EL (cell line): ENCODE results near the gene CFAP100.

ENCODE experiments used
- DNase-seq: peaks from one replicate; pipeline ENCODE4 v3.0.0-alpha.2; 2016

CFAP100 gene

DNA sequence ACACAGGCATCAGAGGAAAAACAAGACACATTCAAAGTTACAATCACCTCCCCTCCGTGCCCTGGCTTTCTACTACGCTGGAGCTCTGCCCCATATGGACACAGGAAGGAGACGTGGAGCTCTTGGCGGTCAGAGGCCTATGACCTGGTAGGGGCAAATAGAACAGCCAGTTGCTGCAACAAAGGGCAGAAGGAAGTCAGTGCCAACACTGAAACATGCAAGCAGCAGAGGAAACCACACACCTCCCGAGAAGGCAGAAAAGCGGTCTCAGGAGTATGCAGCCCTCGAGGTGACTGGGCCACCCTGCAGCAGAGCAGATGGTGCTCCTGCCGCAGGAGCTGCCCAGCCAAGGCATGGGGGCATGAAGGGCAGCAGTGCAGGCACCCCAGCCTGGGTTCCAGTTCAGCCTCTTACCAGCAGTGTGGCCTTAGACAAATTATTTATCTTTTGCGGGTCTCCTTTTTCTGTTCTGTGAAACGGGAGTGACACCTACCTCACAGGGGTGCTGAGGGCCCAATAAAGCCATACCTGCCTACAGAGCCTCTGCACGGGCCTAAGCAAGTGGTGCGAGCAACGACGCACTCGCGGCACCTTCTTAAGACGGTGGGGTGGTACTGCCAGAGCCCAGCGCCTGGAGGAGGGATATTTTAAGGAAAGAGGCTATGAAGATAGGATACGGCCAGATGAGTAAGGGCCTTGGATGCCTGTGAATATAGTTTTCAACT is 72.3 kb downstream of the CFAP100 start:
- no peak for DNase-seq

DNA sequence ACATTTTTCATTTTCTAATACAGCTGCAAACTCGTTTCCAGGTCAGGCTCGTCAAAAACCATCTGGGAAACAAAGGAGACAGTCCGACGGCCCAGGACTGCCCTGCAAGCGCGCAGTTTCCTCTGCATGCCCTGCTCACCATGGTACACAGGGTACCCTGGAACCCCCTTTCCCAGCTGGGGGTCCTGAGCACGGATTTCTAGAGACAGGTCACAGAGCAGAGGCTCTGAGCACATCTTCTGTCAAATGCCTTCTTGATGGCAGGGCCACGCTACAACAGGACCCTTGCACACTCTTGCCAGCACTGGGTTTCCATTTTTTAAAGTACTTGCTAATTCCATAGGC is 72.9 kb downstream of the CFAP100 start:
- DNase-seq, result no peak

GRCh38 chr3:126468028-126468891 is 73.6 kb downstream of the CFAP100 start:
- no peak for DNase-seq

DNA sequence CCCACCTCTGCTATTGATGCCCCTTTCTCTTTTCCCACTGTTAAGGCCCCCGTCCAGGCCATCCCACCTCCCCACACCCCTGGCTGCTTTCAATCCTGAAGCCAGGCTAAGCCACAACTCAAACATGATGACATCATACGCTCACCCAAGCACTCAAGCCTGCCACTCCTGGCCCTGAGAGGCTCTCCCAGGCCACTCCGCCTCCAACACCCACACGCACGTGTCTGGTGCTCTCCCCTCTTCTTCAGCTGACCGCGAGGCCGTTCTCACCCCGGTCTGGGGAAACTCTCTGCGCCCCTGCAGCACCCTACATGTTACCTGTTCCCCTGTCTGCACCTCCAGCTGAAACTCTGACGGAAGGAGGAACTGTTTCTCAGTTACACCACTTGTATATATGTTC is 74.8 kb downstream of the CFAP100 start:
- no peak for DNase-seq

DNA sequence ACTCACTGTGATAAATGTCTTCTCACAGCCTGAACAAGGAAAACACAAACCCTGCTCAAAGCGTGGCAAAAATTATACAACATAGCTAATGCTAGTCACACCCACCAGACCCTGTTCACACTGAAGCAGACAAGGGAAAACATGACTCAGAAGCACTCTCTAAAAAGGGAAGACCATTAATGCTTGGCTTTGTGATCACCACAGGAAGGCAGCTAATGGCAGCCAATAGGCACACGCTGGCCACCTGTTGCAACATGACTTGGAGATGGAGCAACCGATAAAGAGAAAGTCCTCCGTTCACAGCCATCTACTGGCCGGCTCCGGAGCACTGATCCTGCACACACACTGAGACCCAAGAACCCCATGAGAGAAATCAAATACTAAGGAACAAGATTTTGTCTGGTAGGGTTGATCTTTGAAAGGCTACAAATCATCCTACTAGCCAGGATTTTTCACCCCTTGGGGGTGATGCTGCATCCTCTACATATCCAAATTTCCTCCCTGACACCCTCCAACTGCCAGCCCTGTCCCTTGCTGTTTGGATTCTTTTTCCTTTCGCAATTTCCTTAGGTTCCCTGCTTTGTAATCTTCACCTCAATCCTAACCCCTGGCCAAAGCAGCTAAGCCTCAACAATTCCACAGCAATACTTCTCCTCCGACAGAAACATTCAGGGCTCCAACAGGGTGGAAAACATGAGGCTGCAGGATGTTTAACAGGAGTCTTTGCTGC is 77.7 kb downstream of the CFAP100 start:
- DNase-seq, result peak; percentile 78

- no peak for DNase-seq
These were observed 78.8 kb downstream of the CFAP100 start for GRCh38 chr3:126473292-126474168.

DNA sequence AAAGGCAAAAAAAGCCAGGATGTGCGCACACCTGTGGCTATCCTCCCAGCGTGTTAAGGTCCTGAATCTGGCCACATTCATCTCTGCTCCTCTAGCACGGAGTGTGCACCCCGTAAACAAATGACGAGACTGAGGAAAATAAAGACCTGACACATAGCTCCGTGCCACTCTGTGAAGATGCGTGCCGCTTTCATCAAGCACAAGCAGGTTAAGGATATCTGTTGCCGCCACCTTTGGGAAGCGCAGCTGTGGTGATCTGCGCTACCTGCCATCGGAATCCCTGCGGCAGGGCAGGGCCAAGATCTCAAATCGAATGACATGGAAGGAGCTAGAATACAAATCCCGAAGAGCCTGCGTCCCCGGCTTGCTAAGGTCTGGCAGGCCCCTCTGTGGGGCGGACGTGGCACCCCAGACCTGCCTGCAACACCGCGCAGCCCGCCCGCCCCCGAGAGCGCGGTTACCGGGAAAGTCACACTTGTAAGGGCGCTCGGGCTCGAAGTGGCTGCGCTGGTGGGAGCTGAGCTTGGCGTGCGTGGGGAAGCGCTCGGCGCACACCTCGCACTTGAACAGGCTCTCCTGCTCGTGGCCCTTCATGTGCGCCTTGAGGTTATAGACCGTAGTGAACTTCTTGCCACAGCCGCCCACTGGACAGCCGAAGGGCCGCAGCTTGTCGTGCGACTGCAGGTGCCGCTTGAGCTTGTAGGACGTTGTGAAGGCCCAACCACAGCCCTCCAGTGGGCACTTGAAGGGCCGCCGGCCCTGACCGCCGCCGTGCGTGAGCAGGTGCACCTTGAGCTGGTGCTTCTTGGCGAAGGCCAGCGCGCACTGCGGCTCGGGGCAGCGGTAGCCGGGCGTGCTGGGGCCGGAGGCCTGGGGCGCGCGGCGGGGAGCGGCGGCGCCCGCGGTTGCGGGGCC is 80.0 kb downstream of the CFAP100 start:
- DNase-seq, result peak; percentile 45

DNA sequence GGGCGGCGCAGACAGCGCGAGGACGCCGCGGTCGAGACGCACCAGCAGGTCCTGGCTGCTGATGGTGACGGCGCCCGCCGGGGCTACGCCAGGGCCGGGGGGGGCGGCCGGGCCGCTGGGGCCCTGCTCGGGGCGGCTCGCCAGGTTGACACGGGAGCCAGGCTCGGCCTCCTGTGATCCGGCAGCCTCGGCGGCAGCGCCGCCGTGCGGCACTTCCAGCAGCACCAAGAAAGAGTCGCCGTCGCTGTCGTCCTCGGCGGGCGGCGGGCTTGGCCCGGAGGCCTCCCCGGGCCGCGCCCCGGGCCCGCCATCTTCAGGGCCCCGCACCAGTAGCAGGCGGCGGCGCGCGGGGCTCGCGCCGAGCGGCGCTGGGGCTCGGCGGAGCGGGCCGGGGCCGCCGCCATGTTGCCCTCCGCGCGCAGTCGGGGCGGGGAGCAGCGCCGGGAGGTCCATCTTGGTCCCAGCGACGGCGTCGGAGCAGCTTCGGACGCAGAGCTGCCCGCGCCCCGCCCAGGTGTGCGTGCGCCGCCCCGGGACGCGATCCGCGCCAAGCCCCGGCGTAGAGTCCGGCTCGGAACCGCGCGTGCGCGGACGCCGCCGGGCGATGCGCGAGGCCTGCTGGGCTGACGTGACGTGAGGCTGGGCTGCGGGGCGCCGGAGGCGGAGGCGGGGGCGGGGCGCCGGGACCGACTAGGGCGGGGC is 80.9 kb downstream of the CFAP100 start, which contains the start of gene ZXDC:
ZXDC (minus strand) TSS at position 479 of the 702 bp plus-strand sequence; CDS start at position 453, 26 bp downstream.
- DNase-seq, result peak; percentile 93

DNA sequence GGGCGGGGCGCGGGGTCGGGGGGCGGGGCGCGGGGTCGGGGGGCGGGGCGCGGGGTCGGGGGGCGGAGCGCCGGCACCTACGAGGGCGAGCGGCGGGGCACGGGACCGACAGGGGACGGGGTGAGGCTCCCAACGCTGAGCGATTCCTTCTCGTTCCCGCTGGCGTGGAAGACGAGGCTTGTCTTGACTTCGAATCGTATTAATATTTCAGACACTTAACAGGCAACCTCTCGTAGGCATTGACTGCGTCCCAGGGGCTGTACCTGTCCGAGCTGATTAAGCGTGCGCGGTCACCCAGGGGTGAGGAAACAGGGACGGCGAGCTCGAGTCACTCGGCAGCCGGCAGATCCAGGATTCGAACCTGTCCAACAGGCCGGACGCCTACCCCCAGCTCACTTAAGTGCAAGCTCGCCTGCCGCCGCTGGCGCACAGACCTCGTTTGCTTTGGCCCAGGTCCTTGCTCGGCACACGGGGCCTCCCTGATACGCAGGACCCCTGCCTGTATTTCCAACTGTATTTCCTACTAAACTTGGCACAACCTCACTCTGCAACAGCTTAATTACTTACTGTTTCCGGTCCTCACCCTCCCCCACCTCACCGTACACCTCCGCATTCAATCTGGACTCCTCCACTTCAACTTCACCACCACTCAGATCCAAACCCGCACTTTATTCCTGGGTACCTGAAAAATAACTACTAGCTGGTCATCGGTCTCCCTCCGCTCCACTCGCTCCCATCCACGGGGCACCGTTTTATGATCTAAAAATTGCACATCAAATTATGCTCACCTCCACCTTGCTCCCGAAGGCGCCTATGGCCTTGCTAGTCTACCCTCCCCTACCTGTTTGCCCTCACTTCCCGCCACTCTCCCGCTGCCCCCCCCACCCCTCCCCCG is 81.7 kb downstream of the CFAP100 start:
- DNase-seq, result no peak

- DNase-seq, result no peak
These were observed 82.3 kb downstream of the CFAP100 start for GRCh38 chr3:126477061-126477380.

DNA sequence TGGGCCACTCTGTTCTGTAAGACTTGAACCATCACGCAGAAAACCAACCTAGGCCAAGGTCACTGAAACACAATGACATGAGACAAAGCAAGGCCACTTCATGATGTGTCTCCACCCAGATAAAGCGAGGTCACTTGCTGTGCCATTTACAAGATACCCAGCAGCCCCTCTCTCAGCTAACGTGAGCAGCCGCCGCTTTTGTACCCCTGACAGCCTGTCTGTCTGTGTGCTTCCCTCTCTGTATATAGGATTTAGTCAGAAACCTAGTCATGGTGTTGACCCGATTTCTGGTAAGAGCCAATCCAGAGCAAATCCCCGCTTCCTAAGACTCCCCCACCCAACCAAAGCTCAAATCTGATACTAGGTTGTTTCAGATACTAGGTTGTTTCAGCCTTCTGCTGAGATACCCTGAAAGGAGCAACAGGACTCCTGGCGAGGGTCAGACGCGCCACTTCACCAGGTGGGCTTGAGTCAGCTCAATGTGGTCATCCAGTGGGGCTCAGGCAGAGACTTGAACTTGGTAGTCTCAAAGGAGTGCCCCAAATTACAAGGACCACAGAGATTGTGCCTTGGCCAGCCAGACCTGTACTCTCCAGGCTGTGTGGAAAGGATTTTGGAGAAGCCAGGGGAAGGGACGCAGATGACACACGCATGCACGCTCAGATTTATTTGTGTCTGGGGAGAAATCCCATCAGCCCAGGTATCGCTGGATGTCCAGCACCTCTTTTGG is 84.0 kb downstream of the CFAP100 start:
- DNase-seq, result no peak

DNA sequence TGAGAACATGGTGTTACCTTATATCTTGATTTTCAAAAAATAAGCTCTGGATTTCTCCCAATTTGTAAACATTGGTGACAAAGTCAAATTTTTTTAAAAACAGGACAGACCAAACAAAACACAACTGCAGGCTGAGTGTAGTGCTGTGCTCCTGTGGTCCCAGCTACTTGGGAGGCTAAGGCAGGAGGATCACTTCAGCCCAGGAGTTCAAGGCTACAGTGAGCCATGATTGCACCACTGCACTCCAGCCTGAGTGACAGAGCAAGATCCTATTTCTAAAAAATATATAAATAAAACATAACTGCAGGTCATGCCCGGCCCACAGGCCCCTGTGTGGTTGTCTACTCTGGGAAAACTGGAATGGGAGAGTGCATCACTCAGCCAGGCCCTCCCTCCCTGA is 84.9 kb downstream of the CFAP100 start:
- DNase-seq, result no peak

- DNase-seq, result no peak
These were observed 85.5 kb downstream of the CFAP100 start for GRCh38 chr3:126480206-126480605.

- DNase-seq, result no peak
These were observed 86.2 kb downstream of the CFAP100 start for GRCh38 chr3:126480861-126481260.

- peak; percentile 50 for DNase-seq
These were observed 87.2 kb downstream of the CFAP100 start for GRCh38 chr3:126481808-126482502.

DNA sequence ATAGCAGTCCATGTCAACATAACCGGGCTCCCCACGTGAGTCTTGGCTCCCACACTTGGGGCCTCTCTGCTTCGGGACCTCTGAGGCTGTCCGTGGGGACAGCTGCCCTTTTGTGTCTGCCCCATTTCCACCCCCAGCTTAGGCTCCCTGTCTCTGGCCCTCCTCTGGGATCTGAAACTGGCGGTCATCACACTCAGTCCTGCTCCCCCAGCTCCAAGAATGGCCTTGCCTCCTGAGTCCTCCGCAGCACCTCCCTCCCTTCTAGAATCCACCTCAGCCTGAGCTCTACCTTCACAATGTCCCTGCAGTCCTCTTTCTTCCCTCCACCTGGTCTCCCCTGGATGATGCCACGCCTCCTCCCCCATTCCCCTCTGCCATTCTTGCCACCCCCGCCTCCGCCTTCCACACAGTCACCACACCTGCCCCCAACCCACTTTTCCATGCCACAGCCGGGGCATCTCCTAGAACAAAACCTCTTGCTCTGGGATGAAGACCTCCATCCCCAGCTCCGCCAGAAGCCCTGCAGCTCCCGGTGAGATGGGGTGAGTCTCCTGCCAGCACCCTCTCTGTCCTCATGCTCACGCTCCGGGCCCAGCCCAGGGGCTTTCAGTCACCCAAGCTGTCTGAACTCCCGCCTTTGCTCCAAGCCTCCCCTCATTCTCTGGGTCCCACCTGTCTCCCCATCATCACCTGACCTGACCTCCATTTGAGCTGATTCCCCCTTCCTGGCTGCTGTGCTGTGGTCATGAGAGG is 88.0 kb downstream of the CFAP100 start:
- no peak for DNase-seq

DNA sequence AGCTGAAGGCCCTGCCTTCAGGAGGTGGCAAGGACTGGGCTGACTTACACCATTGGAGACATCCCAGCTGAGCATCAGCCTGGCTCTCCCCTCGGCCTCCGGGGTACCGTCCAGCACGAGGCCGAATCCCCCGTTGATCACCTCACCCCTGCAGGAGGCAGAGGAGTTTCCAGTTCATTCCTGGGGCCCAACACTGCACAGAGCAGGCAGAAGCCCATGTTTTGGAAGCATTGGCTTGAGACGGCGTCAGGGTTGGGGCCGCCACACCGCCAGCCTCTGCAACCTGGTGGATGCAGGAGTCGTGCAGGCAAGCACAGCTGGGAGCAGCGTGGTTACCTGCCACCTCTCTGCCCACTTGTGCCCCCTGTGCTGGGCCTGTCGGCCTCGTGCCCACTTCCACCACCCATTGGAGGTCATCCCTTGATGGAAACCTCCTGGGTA is 88.6 kb downstream of the CFAP100 start:
- DNase-seq, result no peak

GRCh38 chr3:126484148-126484547 is 89.4 kb downstream of the CFAP100 start:
- DNase-seq, result no peak
